ENCODE measurements around the gene ADGRF5.

Gene ADGRF5

GRCh38 chr6:46963039-46963438 lies 41.3 kb upstream of the ADGRF5 start:
- Histone ChIP-seq H3K36me3 (no peaks in the 10 kb centered on the region), H3K9me3 (no peaks in the 10 kb centered on the region), H3K27ac (no peak overlapping the region), H3K4me1 (ENCODE audit: control insufficient read depth in 1 of 2, insufficient read depth in 1 of 2, low read depth in 1 of 2, low read length in 1 of 2) (peaks cover 19 to 38% of the 10 kb centered on the region in 2 experiments), H3K4me3 (ENCODE audit: low read depth in 1 of 2, low read length in 1 of 2) (no peak overlapping the region), H3K27me3 (no peaks in the 10 kb centered on the region)
- TF ChIP-seq, protein P1, sequence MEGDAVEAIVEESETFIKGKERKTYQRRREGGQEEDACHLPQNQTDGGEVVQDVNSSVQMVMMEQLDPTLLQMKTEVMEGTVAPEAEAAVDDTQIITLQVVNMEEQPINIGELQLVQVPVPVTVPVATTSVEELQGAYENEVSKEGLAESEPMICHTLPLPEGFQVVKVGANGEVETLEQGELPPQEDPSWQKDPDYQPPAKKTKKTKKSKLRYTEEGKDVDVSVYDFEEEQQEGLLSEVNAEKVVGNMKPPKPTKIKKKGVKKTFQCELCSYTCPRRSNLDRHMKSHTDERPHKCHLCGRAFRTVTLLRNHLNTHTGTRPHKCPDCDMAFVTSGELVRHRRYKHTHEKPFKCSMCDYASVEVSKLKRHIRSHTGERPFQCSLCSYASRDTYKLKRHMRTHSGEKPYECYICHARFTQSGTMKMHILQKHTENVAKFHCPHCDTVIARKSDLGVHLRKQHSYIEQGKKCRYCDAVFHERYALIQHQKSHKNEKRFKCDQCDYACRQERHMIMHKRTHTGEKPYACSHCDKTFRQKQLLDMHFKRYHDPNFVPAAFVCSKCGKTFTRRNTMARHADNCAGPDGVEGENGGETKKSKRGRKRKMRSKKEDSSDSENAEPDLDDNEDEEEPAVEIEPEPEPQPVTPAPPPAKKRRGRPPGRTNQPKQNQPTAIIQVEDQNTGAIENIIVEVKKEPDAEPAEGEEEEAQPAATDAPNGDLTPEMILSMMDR (IDR thresholded peaks at IDR 0.05): no peak

DNA sequence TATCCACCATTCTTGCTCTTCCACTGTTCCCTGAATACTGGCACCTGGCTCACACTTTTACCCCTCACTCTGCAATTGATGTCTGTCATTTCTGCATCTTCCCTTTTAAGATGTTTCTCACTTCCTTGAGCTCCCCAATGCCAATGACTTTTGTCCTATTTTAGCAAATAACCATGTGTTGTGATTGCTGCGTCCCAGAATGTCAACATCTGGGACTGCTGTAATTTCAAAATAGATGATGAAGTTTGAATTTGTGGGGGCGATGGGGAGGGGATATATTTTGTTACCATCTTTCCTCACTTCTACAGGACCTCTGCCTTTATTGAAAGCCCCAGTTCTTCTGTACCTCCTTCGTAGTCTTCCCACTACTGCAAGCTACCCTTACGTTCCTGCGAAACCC lies 40.0 kb upstream of the ADGRF5 start:
- no peaks in the 10 kb centered on the region for H3K27me3 ChIP-seq
- TF ChIP-seq, protein P1 (IDR thresholded peaks at IDR 0.05): no peak

GRCh38 chr6:46961232-46961631 lies 39.5 kb upstream of the ADGRF5 start:
- H3K4me1 ChIP-seq (ENCODE audit: control insufficient read depth in 1 of 2, insufficient read depth in 1 of 2, low read depth in 1 of 2, low read length in 1 of 2): peaks cover 15 to 31% of the 10 kb centered on the region in 2 experiments
- no peaks in the 10 kb centered on the region for H3K36me3 ChIP-seq
- no peak overlapping the region for H3K4me3 ChIP-seq (ENCODE audit: low read depth in 1 of 2, low read length in 1 of 2)
- TF ChIP-seq, protein P1 (IDR thresholded peaks at IDR 0.05): no peak
- H3K27me3 ChIP-seq: no peaks in the 10 kb centered on the region
- no peaks in the 10 kb centered on the region for H3K9me3 ChIP-seq
- no peak overlapping the region for H3K27ac ChIP-seq

More for the DNA sequence above, 40.0 kb upstream of the ADGRF5 start:
- Histone ChIP-seq H3K4me1 (ENCODE audit: control insufficient read depth in 1 of 2, insufficient read depth in 1 of 2, low read depth in 1 of 2, low read length in 1 of 2) (peaks cover 19 to 36% of the 10 kb centered on the region in 2 experiments), H3K27ac (no peak overlapping the region), H3K4me3 (ENCODE audit: low read depth in 1 of 2, low read length in 1 of 2) (no peak overlapping the region), H3K36me3 (no peaks in the 10 kb centered on the region), H3K9me3 (no peaks in the 10 kb centered on the region)

DNA sequence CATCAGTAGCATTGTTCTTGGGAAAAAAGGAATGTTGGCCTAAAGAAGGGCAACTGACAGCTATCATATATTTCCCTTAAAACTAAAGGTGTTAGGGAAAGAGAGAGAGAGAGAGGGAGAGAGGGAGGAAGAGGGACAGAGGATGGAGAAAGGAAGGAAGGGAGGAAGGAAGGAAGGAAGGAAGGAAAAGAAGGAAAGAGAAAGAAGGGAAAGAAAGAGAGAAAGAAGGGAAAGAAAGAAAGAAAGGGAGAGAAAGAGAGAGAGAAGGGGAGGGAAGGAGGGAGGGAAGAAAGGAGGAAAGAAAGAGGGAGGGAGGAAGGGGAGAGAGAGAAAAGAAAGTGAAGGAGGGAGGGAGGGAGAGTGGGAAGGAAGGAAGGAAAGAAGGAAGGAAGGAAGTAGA lies 37.7 kb upstream of the ADGRF5 start:
- TF ChIP-seq, protein P1 (IDR thresholded peaks at IDR 0.05): no peak
- Histone ChIP-seq H3K4me3 (ENCODE audit: low read depth in 1 of 2, low read length in 1 of 2) (no peak overlapping the region), H3K27me3 (no peaks in the 10 kb centered on the region), H3K9me3 (no peaks in the 10 kb centered on the region), H3K36me3 (no peaks in the 10 kb centered on the region), H3K4me1 (ENCODE audit: control insufficient read depth in 1 of 2, insufficient read depth in 1 of 2, low read depth in 1 of 2, low read length in 1 of 2) (peaks cover 15 to 22% of the 10 kb centered on the region in 2 experiments), H3K27ac (no peak overlapping the region)

- no peaks in the 10 kb centered on the region for H3K36me3 ChIP-seq
- H3K27ac ChIP-seq: no peak overlapping the region
- TF ChIP-seq, protein P1 (IDR thresholded peaks at IDR 0.05): no peak
These were observed 34.7 kb upstream of the ADGRF5 start for GRCh38 chr6:46956409-46956808.

More at GRCh38 chr6:46956409-46956808, 34.7 kb upstream of the ADGRF5 start:
- H3K9me3 ChIP-seq: no peaks in the 10 kb centered on the region
- no peaks in the 10 kb centered on the region for H3K27me3 ChIP-seq
- H3K4me1 ChIP-seq (ENCODE audit: control insufficient read depth in 1 of 2, insufficient read depth in 1 of 2, low read depth in 1 of 2, low read length in 1 of 2): peaks cover 3 to 5% of the 10 kb centered on the region in 2 experiments
- H3K4me3 ChIP-seq (ENCODE audit: low read depth in 1 of 2, low read length in 1 of 2): no peak overlapping the region

All from neutrophil (primary cell).